HepG2 (cell line): ENCODE results near the gene TXN2. TPM values are rescaled to one million over a fixed set of nuclear protein-coding genes. Genes with fewer than 3 reads are reported as not detected.
A peak's percentile ranks its signal among the peaks of the same experiment; 100 is the strongest.

Source experiments
- DNMT3B ChIP-seq: conservative IDR thresholded peaks from 2 replicates; pipeline ENCODE4 v1.6.1; 2016; ENCODE audit warnings: missing biosample characterization, control low read depth
- NR2F2 ChIP-seq: IDR thresholded peaks from 2 replicates; pipeline ENCODE4 v1.6.1; 2012; ENCODE audit warnings: low read depth, inconsistent platforms, borderline replicate concordance
- STAG1 ChIP-seq: sonication (generic); formaldehyde crosslinking; IDR thresholded peaks from 2 replicates; pipeline ENCODE4 v1.4.0; 2020; ENCODE audit warnings: missing genetic modification reagents
- ZMYM3 ChIP-seq: sonication (generic); formaldehyde crosslinking; IDR thresholded peaks from 2 replicates; pipeline ENCODE4 v1.5.1; 2020; ENCODE audit warnings: mild to moderate bottlenecking, missing genetic modification reagents
- ZNF530 ChIP-seq: sonication (generic); formaldehyde crosslinking; IDR thresholded peaks from 2 replicates; pipeline ENCODE4 v1.5.0; 2020; ENCODE audit warnings: low read depth, mild to moderate bottlenecking, missing genetic modification reagents
- ZNF558 ChIP-seq: sonication (generic); formaldehyde crosslinking; IDR thresholded peaks from 2 replicates; pipeline ENCODE4 v1.9.0; 2022; ENCODE audit warnings: mild to moderate bottlenecking, missing genetic modification reagents, borderline replicate concordance
- ZNF577 ChIP-seq: sonication (generic); formaldehyde crosslinking; IDR thresholded peaks from 2 replicates; pipeline ENCODE4 v1.4.0; 2020; ENCODE audit warnings: mild to moderate bottlenecking, low read depth, missing genetic modification reagents, borderline replicate concordance
- ZNF589 ChIP-seq: sonication (generic); formaldehyde crosslinking; conservative IDR thresholded peaks from 2 replicates; pipeline ENCODE4 v1.8.0; 2022; ENCODE audit warnings: mild to moderate bottlenecking, moderate library complexity, missing genetic modification reagents
- ZNF782 ChIP-seq: sonication (generic); formaldehyde crosslinking; IDR thresholded peaks from 2 replicates; pipeline ENCODE4 v1.4.0; 2020; ENCODE audit warnings: missing genetic modification reagents, mild to moderate bottlenecking, borderline replicate concordance
- polyA plus RNA-seq, 8 experiments: library from polyadenylated mRNA; depleted of rRNA in 3 of 8; stranded (reverse) in 7 of 8; unstranded in 1 of 8; fragments of >200 nt; fragmentation: Illumina TruSeq in 4 of 8; extraction: Trizol in 4 of 8; gene quantifications; 2 replicates each; pipeline versions ENCODE4 v1.2.1 to v1.2.3, GENCODE V29; 2011 to 2016; ENCODE audit warnings: low read depth in 4 of 8, missing spikeins in 1 of 8, mixed read lengths in 1 of 8; ENCODE audit not compliant: insufficient read depth in 1 of 8
- total RNA-seq, 5 experiments: library from RNA; depleted of rRNA; stranded (reverse); fragments of >200 nt; fragmentation: Illumina TruSeq; extraction: Trizol; gene quantifications; 2 replicates each; pipeline ENCODE4 v1.2.3, GENCODE V29; 2016; ENCODE audit warnings: low read depth in 1 of 5
- TF ChIP-seq, protein P1 (sequence below), 2 experiments: fragments of 450-650 bp in 1 of 2; sonication (generic) in 1 of 2; formaldehyde crosslinking in 1 of 2; IDR thresholded peaks; 2 replicates each; pipeline versions ENCODE4 v1.6.1 to v1.8.0; 2016 to 2022; ENCODE audit warnings: antibody characterized with exemption in 1 of 2, mild to moderate bottlenecking in 1 of 2, missing genetic modification reagents in 1 of 2
- TF ChIP-seq, protein P2 (sequence below): fragments of 450-650 bp; IDR thresholded peaks from 2 replicates; pipeline ENCODE4 v1.6.1; 2017; ENCODE audit warnings: mild to moderate bottlenecking
- TF ChIP-seq, protein P3 (sequence below): sonication (generic); formaldehyde crosslinking; IDR thresholded peaks from 2 replicates; pipeline ENCODE4 v1.8.0; 2022; ENCODE audit warnings: missing genetic modification reagents, low read depth, mild to moderate bottlenecking, borderline replicate concordance
- TF ChIP-seq, protein P4 (sequence below): sonication (generic); formaldehyde crosslinking; IDR thresholded peaks from 2 replicates; pipeline ENCODE4 v1.4.0; 2020; ENCODE audit warnings: missing genetic modification reagents, borderline replicate concordance

TXN2 gene
- total and polyA plus RNA-seq, 2 of the 13 experiments (the other 11 are each of a cell fraction or from before 2014, with no cell fraction given): 41.4 to 109 TPM

DNA sequence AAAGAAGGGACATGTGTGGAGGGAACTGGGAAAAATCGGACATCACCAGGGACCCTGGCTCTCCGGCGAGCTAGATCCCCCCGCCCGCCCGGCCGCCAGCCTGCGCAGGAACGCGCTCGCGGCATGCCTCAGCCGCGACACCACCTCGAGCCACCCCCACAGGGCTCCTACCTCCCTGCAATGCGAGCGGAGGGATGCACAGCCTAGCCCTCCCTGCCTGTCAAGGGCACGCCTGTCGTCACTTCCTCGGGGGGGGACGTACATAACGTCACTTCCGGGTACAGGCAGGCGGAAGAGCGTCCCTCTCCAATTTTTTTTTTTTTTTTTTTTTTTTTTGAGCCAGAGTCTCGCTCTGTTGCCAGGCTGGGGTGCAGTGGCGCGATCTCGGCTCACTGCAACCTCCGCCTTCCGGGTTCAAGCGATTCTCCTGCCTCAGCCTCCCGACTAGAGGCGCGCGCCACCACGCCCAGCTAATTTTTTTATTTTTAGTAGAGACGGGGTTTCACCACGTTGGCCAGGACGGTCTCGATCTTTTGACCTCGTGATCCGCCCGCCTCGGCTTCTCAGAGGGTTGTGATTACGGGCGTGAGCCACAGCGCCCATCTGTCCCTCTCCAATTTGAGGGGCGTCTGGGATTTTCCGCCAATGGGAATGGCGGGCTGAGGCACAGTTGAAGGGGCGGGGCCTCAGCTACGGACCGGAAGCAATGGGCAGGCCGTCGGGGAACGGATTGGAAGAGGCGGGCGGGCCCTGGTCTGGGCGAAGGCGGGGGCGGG is at the start of gene TXN2 (continued):
- TF ChIP-seq, protein P1, sequence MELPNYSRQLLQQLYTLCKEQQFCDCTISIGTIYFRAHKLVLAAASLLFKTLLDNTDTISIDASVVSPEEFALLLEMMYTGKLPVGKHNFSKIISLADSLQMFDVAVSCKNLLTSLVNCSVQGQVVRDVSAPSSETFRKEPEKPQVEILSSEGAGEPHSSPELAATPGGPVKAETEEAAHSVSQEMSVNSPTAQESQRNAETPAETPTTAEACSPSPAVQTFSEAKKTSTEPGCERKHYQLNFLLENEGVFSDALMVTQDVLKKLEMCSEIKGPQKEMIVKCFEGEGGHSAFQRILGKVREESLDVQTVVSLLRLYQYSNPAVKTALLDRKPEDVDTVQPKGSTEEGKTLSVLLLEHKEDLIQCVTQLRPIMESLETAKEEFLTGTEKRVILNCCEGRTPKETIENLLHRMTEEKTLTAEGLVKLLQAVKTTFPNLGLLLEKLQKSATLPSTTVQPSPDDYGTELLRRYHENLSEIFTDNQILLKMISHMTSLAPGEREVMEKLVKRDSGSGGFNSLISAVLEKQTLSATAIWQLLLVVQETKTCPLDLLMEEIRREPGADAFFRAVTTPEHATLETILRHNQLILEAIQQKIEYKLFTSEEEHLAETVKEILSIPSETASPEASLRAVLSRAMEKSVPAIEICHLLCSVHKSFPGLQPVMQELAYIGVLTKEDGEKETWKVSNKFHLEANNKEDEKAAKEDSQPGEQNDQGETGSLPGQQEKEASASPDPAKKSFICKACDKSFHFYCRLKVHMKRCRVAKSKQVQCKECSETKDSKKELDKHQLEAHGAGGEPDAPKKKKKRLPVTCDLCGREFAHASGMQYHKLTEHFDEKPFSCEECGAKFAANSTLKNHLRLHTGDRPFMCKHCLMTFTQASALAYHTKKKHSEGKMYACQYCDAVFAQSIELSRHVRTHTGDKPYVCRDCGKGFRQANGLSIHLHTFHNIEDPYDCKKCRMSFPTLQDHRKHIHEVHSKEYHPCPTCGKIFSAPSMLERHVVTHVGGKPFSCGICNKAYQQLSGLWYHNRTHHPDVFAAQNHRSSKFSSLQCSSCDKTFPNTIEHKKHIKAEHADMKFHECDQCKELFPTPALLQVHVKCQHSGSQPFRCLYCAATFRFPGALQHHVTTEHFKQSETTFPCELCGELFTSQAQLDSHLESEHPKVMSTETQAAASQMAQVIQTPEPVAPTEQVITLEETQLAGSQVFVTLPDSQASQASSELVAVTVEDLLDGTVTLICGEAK (IDR thresholded peaks at IDR 0.05): peak; percentile 73
- TF ChIP-seq, protein P1 (CRISPR knock-in tag; IDR thresholded peaks at IDR 0.05): no peak
- TF ChIP-seq, protein P2, sequence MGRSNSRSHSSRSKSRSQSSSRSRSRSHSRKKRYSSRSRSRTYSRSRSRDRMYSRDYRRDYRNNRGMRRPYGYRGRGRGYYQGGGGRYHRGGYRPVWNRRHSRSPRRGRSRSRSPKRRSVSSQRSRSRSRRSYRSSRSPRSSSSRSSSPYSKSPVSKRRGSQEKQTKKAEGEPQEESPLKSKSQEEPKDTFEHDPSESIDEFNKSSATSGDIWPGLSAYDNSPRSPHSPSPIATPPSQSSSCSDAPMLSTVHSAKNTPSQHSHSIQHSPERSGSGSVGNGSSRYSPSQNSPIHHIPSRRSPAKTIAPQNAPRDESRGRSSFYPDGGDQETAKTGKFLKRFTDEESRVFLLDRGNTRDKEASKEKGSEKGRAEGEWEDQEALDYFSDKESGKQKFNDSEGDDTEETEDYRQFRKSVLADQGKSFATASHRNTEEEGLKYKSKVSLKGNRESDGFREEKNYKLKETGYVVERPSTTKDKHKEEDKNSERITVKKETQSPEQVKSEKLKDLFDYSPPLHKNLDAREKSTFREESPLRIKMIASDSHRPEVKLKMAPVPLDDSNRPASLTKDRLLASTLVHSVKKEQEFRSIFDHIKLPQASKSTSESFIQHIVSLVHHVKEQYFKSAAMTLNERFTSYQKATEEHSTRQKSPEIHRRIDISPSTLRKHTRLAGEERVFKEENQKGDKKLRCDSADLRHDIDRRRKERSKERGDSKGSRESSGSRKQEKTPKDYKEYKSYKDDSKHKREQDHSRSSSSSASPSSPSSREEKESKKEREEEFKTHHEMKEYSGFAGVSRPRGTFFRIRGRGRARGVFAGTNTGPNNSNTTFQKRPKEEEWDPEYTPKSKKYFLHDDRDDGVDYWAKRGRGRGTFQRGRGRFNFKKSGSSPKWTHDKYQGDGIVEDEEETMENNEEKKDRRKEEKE: no peak
- TF ChIP-seq STAG1 (peak; percentile 11; the same call in 1 of the 2 replicates), ZNF530 (CRISPR knock-in tag) (no peak), DNMT3B (no peak), ZNF558 (peak; percentile 74; the same call in 1 of the 2 replicates), ZNF577 (CRISPR knock-in tag) (no peak), NR2F2 (peak; percentile 24; the same call in 1 of the 2 replicates), ZMYM3 (CRISPR knock-in tag) (no peak), ZNF589 (CRISPR knock-in tag) (no peak), ZNF782 (CRISPR knock-in tag) (no peak; the same call in 1 of the 2 replicates)
- TF ChIP-seq, protein P3, sequence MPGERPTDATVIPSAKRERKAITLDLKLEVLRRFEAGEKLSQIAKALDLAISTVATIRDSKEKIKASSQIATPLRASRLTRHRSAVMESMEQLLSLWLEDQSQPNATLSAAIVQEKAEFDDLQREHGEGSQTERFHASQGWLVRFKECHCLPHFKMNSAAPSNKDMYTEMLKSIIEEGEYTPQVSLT (CRISPR knock-in tag): no peak
- TF ChIP-seq, protein P4, sequence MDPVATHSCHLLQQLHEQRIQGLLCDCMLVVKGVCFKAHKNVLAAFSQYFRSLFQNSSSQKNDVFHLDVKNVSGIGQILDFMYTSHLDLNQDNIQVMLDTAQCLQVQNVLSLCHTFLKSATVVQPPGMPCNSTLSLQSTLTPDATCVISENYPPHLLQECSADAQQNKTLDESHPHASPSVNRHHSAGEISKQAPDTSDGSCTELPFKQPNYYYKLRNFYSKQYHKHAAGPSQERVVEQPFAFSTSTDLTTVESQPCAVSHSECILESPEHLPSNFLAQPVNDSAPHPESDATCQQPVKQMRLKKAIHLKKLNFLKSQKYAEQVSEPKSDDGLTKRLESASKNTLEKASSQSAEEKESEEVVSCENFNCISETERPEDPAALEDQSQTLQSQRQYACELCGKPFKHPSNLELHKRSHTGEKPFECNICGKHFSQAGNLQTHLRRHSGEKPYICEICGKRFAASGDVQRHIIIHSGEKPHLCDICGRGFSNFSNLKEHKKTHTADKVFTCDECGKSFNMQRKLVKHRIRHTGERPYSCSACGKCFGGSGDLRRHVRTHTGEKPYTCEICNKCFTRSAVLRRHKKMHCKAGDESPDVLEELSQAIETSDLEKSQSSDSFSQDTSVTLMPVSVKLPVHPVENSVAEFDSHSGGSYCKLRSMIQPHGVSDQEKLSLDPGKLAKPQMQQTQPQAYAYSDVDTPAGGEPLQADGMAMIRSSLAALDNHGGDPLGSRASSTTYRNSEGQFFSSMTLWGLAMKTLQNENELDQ (CRISPR knock-in tag): no peak
